Keratinocyte (primary cell): ENCODE data around the gene MMP28. TPM values are rescaled to one million over a fixed set of nuclear protein-coding genes. Genes with fewer than 3 reads are reported as not detected.

ENCODE experiments used
- DNase-seq: peaks from one replicate; pipeline ENCODE4 v3.0.0-alpha.2; 2011; ENCODE audit warnings: low read depth, missing footprints, low spot score
- FAIRE-seq: peaks from 2 replicates; lab custom pipeline; 2011; peaks lifted over from hg19 to GRCh38; lab: Jason Lieb, UNC
- H2AFZ ChIP-seq: 2 replicates; pipeline ENCODE4 v1.6.0; 2012; ENCODE audit warnings: low read length, control low read depth, inconsistent platforms; ENCODE audit not compliant: control insufficient read depth
- H3K27ac ChIP-seq: 2 replicates; pipeline ENCODE4 v1.5.1; 2011; ENCODE audit warnings: low read length; ENCODE audit not compliant: control insufficient read depth, insufficient read depth
- H3K27me3 ChIP-seq: 3 replicates; pipeline ENCODE4 v1.6.0; 2011; ENCODE audit warnings: low read length; ENCODE audit not compliant: control insufficient read depth, insufficient read depth; ENCODE audit errors: extremely low read depth
- H3K36me3 ChIP-seq, 2 experiments: 2 replicates in 1 of 2; 3 replicates in 1 of 2; pipeline ENCODE4 v1.5.1; 2011; ENCODE audit warnings: low read length in 2 of 2, mild to moderate bottlenecking in 1 of 2; ENCODE audit not compliant: control insufficient read depth in 2 of 2, insufficient read depth in 2 of 2; ENCODE audit errors: extremely low read depth in 1 of 2
- H3K4me1 ChIP-seq: 3 replicates; pipeline ENCODE4 v1.5.1; 2011; ENCODE audit warnings: low read length; ENCODE audit not compliant: control insufficient read depth, insufficient read depth; ENCODE audit errors: extremely low read depth
- H3K4me2 ChIP-seq: 3 replicates; pipeline ENCODE4 v1.6.0; 2011; ENCODE audit warnings: low read depth, low read length; ENCODE audit not compliant: control insufficient read depth, insufficient read depth; ENCODE audit errors: extremely low read depth
- H3K4me3 ChIP-seq, 3 experiments: fragments of 200-600 bp in 1 of 3; sonication (generic) in 1 of 3; 2 replicates in 2 of 3; 3 replicates in 1 of 3; pipeline ENCODE4 v1.5.1; 2011 to 2016; ENCODE audit warnings: low read length in 3 of 3, mild to moderate bottlenecking in 3 of 3, control low read depth in 2 of 3, inconsistent platforms in 1 of 3, low read depth in 1 of 3, mixed read lengths in 1 of 3, mixed run types in 1 of 3, moderate library complexity in 1 of 3; ENCODE audit not compliant: control insufficient read depth in 2 of 3, insufficient read depth in 2 of 3; ENCODE audit errors: extremely low read depth in 1 of 3
- H3K79me2 ChIP-seq: 2 replicates; pipeline ENCODE4 v1.6.0; 2012; ENCODE audit warnings: low read length; ENCODE audit not compliant: control insufficient read depth, insufficient read depth
- H3K9ac ChIP-seq: 3 replicates; pipeline ENCODE4 v1.6.0; 2011; ENCODE audit warnings: low read length; ENCODE audit not compliant: control insufficient read depth, insufficient read depth; ENCODE audit errors: extremely low read depth
- H3K9me1 ChIP-seq: 3 replicates; pipeline ENCODE4 v1.6.0; 2011; ENCODE audit warnings: low read length; ENCODE audit not compliant: control insufficient read depth, insufficient read depth; ENCODE audit errors: extremely low read depth
- H3K9me3 ChIP-seq: 2 replicates; pipeline ENCODE4 v1.5.1; 2012; ENCODE audit warnings: low read depth, low read length; ENCODE audit not compliant: control insufficient read depth
- H4K20me1 ChIP-seq: 3 replicates; pipeline ENCODE4 v1.6.0; 2011; ENCODE audit warnings: low read length; ENCODE audit not compliant: control insufficient read depth, insufficient read depth; ENCODE audit errors: extremely low read depth
- EZH2 ChIP-seq: IDR thresholded peaks from one replicate; pipeline ENCODE4 v1.6.1; 2012; ENCODE audit warnings: inconsistent platforms, mild to moderate bottlenecking, low read length, moderate library complexity
- dilution Hi-C: fragments of 300-500 bp; cut with MboI; formaldehyde crosslinking; loops from one replicate; pipeline ENCODE4 v1.7.0; 2020; ENCODE audit warnings: low sequenced_read_pairs; ENCODE audit not compliant: extremely low pct_ligation_motif_present
- polyA plus RNA-seq, 5 experiments: library from polyadenylated mRNA; depleted of rRNA in 3 of 5; stranded (reverse) in 3 of 5; stranded (forward) in 1 of 5; unstranded in 1 of 5; fragments of >200 nt; gene quantifications; 1 replicate in 1 of 5; 2 replicates in 3 of 5; 3 replicates in 1 of 5; pipeline versions ENCODE4 v1.2.1 to v1.2.3, GENCODE V29; 2011 to 2012; ENCODE audit warnings: missing spikeins in 2 of 5, low read depth in 1 of 5, low replicate concordance in 1 of 5
- TF ChIP-seq, protein P1 (sequence below), 3 experiments: IDR thresholded peaks in 1 of 3; conservative IDR thresholded peaks in 1 of 3; optimal IDR thresholded peaks in 1 of 3; 2 replicates in 2 of 3; 3 replicates in 1 of 3; pipeline versions ENCODE3 to v1.5.1; 2011; ENCODE audit warnings: low read length in 3 of 3, mild to moderate bottlenecking in 3 of 3, moderate library complexity in 2 of 3, control low read depth in 1 of 3, inconsistent platforms in 1 of 3; ENCODE audit not compliant: insufficient read depth in 2 of 3; ENCODE audit errors: extremely low read depth in 1 of 3

The MMP28 gene
- polyA plus RNA-seq, 1 donor (not counting 4 experiments of a cell fraction or from before 2014, with no cell fraction given): 21.3 TPM

DNA sequence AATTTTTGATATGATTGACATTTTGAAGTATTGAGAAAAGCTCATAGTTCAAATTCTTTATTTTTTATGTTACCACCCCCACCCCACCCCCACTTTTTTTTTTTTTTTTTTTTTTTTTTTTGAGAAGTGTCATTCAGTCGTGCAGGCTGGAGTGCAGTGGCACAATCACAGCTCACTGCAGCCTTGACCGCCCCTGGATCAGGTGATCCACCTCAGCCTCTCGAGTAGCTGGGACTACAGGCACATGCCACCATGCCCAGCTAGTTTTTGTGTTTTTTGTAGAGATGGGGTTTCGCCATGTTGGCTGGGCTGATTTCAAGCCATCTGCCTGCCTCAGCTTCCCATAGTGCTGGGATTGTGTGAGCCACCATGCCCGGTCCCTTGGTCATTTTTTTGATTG, 21.3 kb upstream of the MMP28 start:
- Histone ChIP-seq H3K9me1 (peaks cover 2% of the 10 kb centered on the region), H3K79me2 (peaks cover 85% of the 10 kb centered on the region), H3K36me3 (peaks cover 0 to 21% of the 10 kb centered on the region in 2 experiments), H2AFZ (no peak overlapping the region), H4K20me1 (peaks cover 9% of the 10 kb centered on the region), H3K4me1 (peaks cover 3% of the 10 kb centered on the region), H3K9ac (no peak overlapping the region), H3K27me3 (no peaks in the 10 kb centered on the region), H3K9me3 (no peaks in the 10 kb centered on the region), H3K27ac (no peak overlapping the region), H3K4me3 (no peak overlapping the region), H3K4me2 (no peak overlapping the region)
- no peak for FAIRE-seq
- DNase-seq: no peak
- dilution Hi-C loops: no loop called here
- TF ChIP-seq, protein P1, sequence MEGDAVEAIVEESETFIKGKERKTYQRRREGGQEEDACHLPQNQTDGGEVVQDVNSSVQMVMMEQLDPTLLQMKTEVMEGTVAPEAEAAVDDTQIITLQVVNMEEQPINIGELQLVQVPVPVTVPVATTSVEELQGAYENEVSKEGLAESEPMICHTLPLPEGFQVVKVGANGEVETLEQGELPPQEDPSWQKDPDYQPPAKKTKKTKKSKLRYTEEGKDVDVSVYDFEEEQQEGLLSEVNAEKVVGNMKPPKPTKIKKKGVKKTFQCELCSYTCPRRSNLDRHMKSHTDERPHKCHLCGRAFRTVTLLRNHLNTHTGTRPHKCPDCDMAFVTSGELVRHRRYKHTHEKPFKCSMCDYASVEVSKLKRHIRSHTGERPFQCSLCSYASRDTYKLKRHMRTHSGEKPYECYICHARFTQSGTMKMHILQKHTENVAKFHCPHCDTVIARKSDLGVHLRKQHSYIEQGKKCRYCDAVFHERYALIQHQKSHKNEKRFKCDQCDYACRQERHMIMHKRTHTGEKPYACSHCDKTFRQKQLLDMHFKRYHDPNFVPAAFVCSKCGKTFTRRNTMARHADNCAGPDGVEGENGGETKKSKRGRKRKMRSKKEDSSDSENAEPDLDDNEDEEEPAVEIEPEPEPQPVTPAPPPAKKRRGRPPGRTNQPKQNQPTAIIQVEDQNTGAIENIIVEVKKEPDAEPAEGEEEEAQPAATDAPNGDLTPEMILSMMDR (optimal IDR thresholded peaks at IDR 0.05 in 1 of 3, IDR thresholded peaks at IDR 0.05 in 1 of 3, conservative IDR thresholded peaks at IDR 0.05 in 1 of 3; ENCODE audit: extremely low read depth in 1 of 3, insufficient read depth in 2 of 3, low read length in 3 of 3): no peak
- no peak for TF ChIP-seq EZH2

DNA sequence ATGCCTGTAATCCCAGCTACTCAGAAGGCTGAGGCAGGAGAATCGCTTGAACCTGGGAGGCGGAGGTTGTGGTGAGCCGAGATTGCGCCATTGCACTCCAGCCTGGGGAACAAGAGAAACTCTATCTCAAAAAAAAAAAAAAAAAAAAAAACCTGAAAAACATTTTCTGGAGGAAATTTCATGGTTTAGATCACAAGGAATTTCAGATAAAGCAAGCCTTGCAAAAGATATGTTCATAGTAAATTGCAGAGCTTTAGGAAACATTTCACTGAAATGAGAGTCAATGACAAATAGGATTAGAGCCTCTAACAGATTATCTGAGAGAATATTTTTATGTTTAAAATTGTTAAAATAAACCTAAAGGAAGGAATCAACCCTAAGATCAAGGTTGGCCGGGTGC, 17.0 kb upstream of the MMP28 start:
- DNase-seq (no peak), FAIRE-seq (no peak)
- H3K4me3 ChIP-seq: no peak overlapping the region
- H3K36me3 ChIP-seq: peaks cover 0 to 4% of the 10 kb centered on the region in 2 experiments
- H3K4me2 ChIP-seq: no peak overlapping the region
- H3K4me1 ChIP-seq: peaks cover 27% of the 10 kb centered on the region
- no peaks in the 10 kb centered on the region for H3K27me3 ChIP-seq
- no peaks in the 10 kb centered on the region for H3K9me3 ChIP-seq
- H2AFZ ChIP-seq: no peak overlapping the region
- peaks cover 16% of the 10 kb centered on the region for H4K20me1 ChIP-seq
- TF ChIP-seq, protein P1 (optimal IDR thresholded peaks at IDR 0.05 in 1 of 3, IDR thresholded peaks at IDR 0.05 in 1 of 3, conservative IDR thresholded peaks at IDR 0.05 in 1 of 3; ENCODE audit: extremely low read depth in 1 of 3, insufficient read depth in 2 of 3, low read length in 3 of 3): no peak
- peaks cover 81% of the 10 kb centered on the region for H3K79me2 ChIP-seq
- H3K27ac ChIP-seq: no peak overlapping the region
- peaks cover 2% of the 10 kb centered on the region for H3K9me1 ChIP-seq
- dilution Hi-C loops: no loop called here
- H3K9ac ChIP-seq: no peak overlapping the region
